Measurements from ENCODE around the gene ITPKB.

DNA sequence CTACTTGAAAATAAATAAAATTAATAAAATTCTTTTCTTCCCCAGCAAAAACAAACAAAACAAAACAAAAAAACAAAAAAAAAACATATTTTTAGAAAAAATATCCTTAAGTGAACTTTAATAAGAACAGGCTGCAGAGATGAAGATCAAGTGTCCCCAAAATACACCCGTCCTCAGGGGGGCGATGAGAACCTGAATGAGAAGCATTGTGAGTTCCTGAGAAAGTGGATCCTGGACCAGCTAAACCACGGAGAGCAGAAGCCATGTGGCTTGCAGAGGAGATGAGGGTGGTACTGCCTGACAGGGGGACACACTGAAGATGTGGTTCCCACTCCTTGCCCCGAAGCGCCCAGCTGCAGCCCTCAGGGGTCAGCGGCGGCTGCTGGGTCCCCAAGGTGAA is 89.3 kb downstream of the ITPKB start:
- TF ChIP-seq, protein P1, sequence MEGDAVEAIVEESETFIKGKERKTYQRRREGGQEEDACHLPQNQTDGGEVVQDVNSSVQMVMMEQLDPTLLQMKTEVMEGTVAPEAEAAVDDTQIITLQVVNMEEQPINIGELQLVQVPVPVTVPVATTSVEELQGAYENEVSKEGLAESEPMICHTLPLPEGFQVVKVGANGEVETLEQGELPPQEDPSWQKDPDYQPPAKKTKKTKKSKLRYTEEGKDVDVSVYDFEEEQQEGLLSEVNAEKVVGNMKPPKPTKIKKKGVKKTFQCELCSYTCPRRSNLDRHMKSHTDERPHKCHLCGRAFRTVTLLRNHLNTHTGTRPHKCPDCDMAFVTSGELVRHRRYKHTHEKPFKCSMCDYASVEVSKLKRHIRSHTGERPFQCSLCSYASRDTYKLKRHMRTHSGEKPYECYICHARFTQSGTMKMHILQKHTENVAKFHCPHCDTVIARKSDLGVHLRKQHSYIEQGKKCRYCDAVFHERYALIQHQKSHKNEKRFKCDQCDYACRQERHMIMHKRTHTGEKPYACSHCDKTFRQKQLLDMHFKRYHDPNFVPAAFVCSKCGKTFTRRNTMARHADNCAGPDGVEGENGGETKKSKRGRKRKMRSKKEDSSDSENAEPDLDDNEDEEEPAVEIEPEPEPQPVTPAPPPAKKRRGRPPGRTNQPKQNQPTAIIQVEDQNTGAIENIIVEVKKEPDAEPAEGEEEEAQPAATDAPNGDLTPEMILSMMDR (IDR thresholded peaks at IDR 0.05; ENCODE audit: insufficient read depth, low read length): no peak
- TF ChIP-seq GABPA (IDR thresholded peaks at IDR 0.05; ENCODE audit: low read depth): no peak
- no peak for TF ChIP-seq POLR2AphosphoS5 (IDR thresholded peaks at IDR 0.05; ENCODE audit: low read depth)
- TF ChIP-seq SPI1 (IDR thresholded peaks at IDR 0.05; ENCODE audit: borderline replicate concordance, low read depth): no peak
